HFFc6 (cell line): ENCODE measurements around the gene HIBADH. TPM values are rescaled to one million over a fixed set of nuclear protein-coding genes. Genes with fewer than 3 reads are reported as not detected.

Source experiments
- DNase-seq: peaks from one replicate; pipeline ENCODE4 v3.0.0-alpha.2; 2018
- H3K27ac Mint-ChIP-seq: 2 replicates; pipeline ENCODE4 v1.8.0; 2020; ENCODE audit warnings: mild to moderate bottlenecking, mixed read lengths
- H3K27me3 Mint-ChIP-seq: 2 replicates; pipeline ENCODE4 v1.8.0; 2021; ENCODE audit warnings: mild to moderate bottlenecking, moderate library complexity, mixed read lengths; ENCODE audit not compliant: insufficient read depth
- H3K36me3 Mint-ChIP-seq: 2 replicates; pipeline ENCODE4 v1.8.0; 2021; ENCODE audit warnings: low read depth, mixed read lengths
- H3K4me1 Mint-ChIP-seq: 2 replicates; pipeline ENCODE4 v1.8.0; 2020; ENCODE audit warnings: low read depth, mixed read lengths
- H3K4me3 Mint-ChIP-seq: 2 replicates; pipeline ENCODE4 v1.8.0; 2020; ENCODE audit warnings: mild to moderate bottlenecking, moderate library complexity, mixed read lengths
- H3K9me3 Mint-ChIP-seq: 2 replicates; pipeline ENCODE4 v1.8.0; 2020; ENCODE audit warnings: mild to moderate bottlenecking, mixed read lengths
- CTCF ChIP-seq: fragments of 200-600 bp; sonication (generic); IDR thresholded peaks from 2 replicates; pipeline ENCODE4 v1.5.0; 2021; ENCODE audit warnings: antibody characterized with exemption, mild to moderate bottlenecking
- total RNA-seq, 6 experiments: library from RNA; stranded (reverse); fragmentation: NEBNext Ultra II Directional; extraction: Animal tissue kit (Norgen Biotek cat#: 25700); gene quantifications; 2 replicates in 1 of 6; 3 replicates in 5 of 6; pipeline ENCODE4 v1.2.3, GENCODE V29; 2021

HIBADH gene
- total RNA-seq, 6 experiments from 2014 or later, result 43.6 to 55.6 (median 47.3) TPM

GRCh38 chr7:27601217-27601616 lies 61.5 kb downstream of the HIBADH start:
- Mint-ChIP-seq H3K36me3 (peaks cover 5% of the 10 kb centered on the region; the same call in 1 of the 2 replicates), H3K9me3 (no peaks in the 10 kb centered on the region), H3K4me3 (no peak overlapping the region), H3K27ac (no peak overlapping the region), H3K4me1 (peaks cover 37% of the 10 kb centered on the region), H3K27me3 (no peaks in the 10 kb centered on the region)
- no peak for DNase-seq
- TF ChIP-seq CTCF, result no peak

- no peak overlapping the region for H3K4me3 Mint-ChIP-seq
- peaks cover 30% of the 10 kb centered on the region for H3K4me1 Mint-ChIP-seq
- no peak overlapping the region for H3K27ac Mint-ChIP-seq
- no peaks in the 10 kb centered on the region for H3K9me3 Mint-ChIP-seq
- H3K36me3 Mint-ChIP-seq, result peaks cover 5% of the 10 kb centered on the region; the same call in 1 of the 2 replicates
- DNase-seq, result no peak
- H3K27me3 Mint-ChIP-seq, result no peaks in the 10 kb centered on the region
- no peak for TF ChIP-seq CTCF
Observed at GRCh38 chr7:27600247-27600646, 62.4 kb downstream of the HIBADH start.

- H3K27me3 Mint-ChIP-seq, result no peaks in the 10 kb centered on the region
- TF ChIP-seq CTCF, result no peak
- H3K27ac Mint-ChIP-seq, result no peak overlapping the region
- H3K4me3 Mint-ChIP-seq, result no peak overlapping the region
- no peak for DNase-seq
- H3K9me3 Mint-ChIP-seq, result no peaks in the 10 kb centered on the region
- H3K36me3 Mint-ChIP-seq, result peaks cover 2% of the 10 kb centered on the region; the same call in 1 of the 2 replicates
- peaks cover 20% of the 10 kb centered on the region for H3K4me1 Mint-ChIP-seq
Observed at GRCh38 chr7:27595009-27595408, 67.7 kb downstream of the HIBADH start.

- Mint-ChIP-seq H3K27ac (no peak overlapping the region), H3K36me3 (no peaks in the 10 kb centered on the region), H3K27me3 (no peaks in the 10 kb centered on the region), H3K4me3 (no peak overlapping the region), H3K4me1 (peaks cover 17% of the 10 kb centered on the region), H3K9me3 (no peaks in the 10 kb centered on the region)
- DNase-seq, result no peak
- no peak for TF ChIP-seq CTCF
Observed at GRCh38 chr7:27593226-27593625, 69.5 kb downstream of the HIBADH start.

GRCh38 chr7:27590416-27590815 lies 72.3 kb downstream of the HIBADH start:
- Mint-ChIP-seq H3K4me3 (no peak overlapping the region), H3K27ac (no peak overlapping the region), H3K9me3 (no peaks in the 10 kb centered on the region), H3K4me1 (peaks cover 28% of the 10 kb centered on the region), H3K36me3 (no peaks in the 10 kb centered on the region; the same call in 1 of the 2 replicates), H3K27me3 (no peaks in the 10 kb centered on the region)
- no peak for TF ChIP-seq CTCF
- DNase-seq, result no peak

- H3K9me3 Mint-ChIP-seq, result no peaks in the 10 kb centered on the region
- H3K4me3 Mint-ChIP-seq, result no peak overlapping the region
- no peak for TF ChIP-seq CTCF
- H3K36me3 Mint-ChIP-seq, result no peaks in the 10 kb centered on the region; the same call in 1 of the 2 replicates
- no peak for DNase-seq
- no peak overlapping the region for H3K27ac Mint-ChIP-seq
- H3K4me1 Mint-ChIP-seq, result peaks cover 16% of the 10 kb centered on the region
- no peaks in the 10 kb centered on the region for H3K27me3 Mint-ChIP-seq
Observed at GRCh38 chr7:27587429-27587828, 75.3 kb downstream of the HIBADH start.
